Panc1 (cell line): ENCODE data around the gene NHS. TPM values are rescaled to one million over a fixed set of nuclear protein-coding genes. Genes with fewer than 3 reads are reported as not detected.

Experiments used
- ATAC-seq: fragments of 200-7000 bp; cut with Tn5 transposase; 2 replicates; pipeline ENCODE4 v1.9.1; 2020; ENCODE audit warnings: mild to moderate bottlenecking, moderate library complexity
- BruUV-seq: library from RNA; stranded (reverse); fragments of 400-500 nt; replicated peaks from 2 replicates; lab custom pipeline; 2021; lab: Mats Ljungman, UMichigan
- CTCF ChIA-PET: fragments of 300-600 bp; sonication (Branson Sonifier 250); formaldehyde crosslinking; loops from one replicate; lab custom pipeline; 2022; ENCODE audit warnings: antibody characterized with exemption; lab: Charles Lee
- POLR2A ChIA-PET: fragments of 300-600 bp; sonication (Branson Sonifier 250); formaldehyde crosslinking; loops from one replicate; lab custom pipeline; 2022; ENCODE audit warnings: antibody characterized with exemption; lab: Charles Lee
- DNase-seq: peaks from one replicate; pipeline ENCODE4 v3.0.0-alpha.2; 2010; ENCODE audit warnings: low read depth, low spot score
- H3K27ac ChIP-seq: 2 replicates; pipeline ENCODE4 v1.5.1; 2011; ENCODE audit warnings: mild to moderate bottlenecking, low read length, inconsistent platforms
- H3K27me3 ChIP-seq: fragments of 200-500 bp; sonication (Bioruptor generic); 2 replicates; pipeline ENCODE4 v1.6.0; 2014; ENCODE audit warnings: low read length, inconsistent platforms; ENCODE audit not compliant: control insufficient read depth, insufficient read depth
- H3K36me3 ChIP-seq: fragments of 200-500 bp; sonication (Bioruptor generic); 2 replicates; pipeline ENCODE4 v1.5.1; 2014; ENCODE audit warnings: inconsistent platforms, mild to moderate bottlenecking, low read length, moderate library complexity; ENCODE audit not compliant: control insufficient read depth, insufficient read depth
- H3K4me1 ChIP-seq: 2 replicates; pipeline ENCODE4 v1.5.1; 2011; ENCODE audit warnings: inconsistent platforms, mild to moderate bottlenecking, low read length, moderate library complexity; ENCODE audit not compliant: control insufficient read depth, insufficient read depth
- H3K4me3 ChIP-seq, 2 experiments: 2 replicates each; pipeline ENCODE4 v1.5.1; 2011 to 2012; ENCODE audit warnings: low read depth in 2 of 2, low read length in 2 of 2, mild to moderate bottlenecking in 2 of 2, inconsistent platforms in 1 of 2, moderate library complexity in 1 of 2
- H3K9me3 ChIP-seq: fragments of 200-500 bp; sonication (Bioruptor generic); 2 replicates; pipeline ENCODE4 v1.5.1; 2014; ENCODE audit warnings: low read depth, mild to moderate bottlenecking, inconsistent platforms, low read length, moderate library complexity; ENCODE audit not compliant: control insufficient read depth, insufficient read depth
- POLR2AphosphoS5 ChIP-seq: IDR thresholded peaks from 2 replicates; pipeline ENCODE4 v1.6.1; 2012; ENCODE audit warnings: mild to moderate bottlenecking, low read depth, low read length, moderate library complexity
- SIN3A ChIP-seq: IDR thresholded peaks from 2 replicates; pipeline ENCODE4 v1.6.1; 2012; ENCODE audit warnings: low read depth, mild to moderate bottlenecking, low read length, moderate library complexity, borderline replicate concordance; ENCODE audit not compliant: insufficient read depth
- TCF7L2 ChIP-seq: IDR thresholded peaks from 2 replicates; pipeline ENCODE4 v1.6.1; 2011; ENCODE audit warnings: mild to moderate bottlenecking, low read depth, low read length, inconsistent platforms
- in situ Hi-C: cut with HindIII; loops from 2 replicates; pipeline ENCODE4 v1.10.0; 2016; ENCODE audit warnings: low sequenced_read_pairs, low pct_unique_long_range_greater_than_20kb
- intact Hi-C: fragments of 100-400 bp; cut with micrococcal nuclease; formaldehyde crosslinking; loops from one replicate; pipeline ENCODE4 v1.10.0; 2022; ENCODE audit not compliant: unreplicated experiment
- total RNA-seq: library from RNA; stranded (reverse); gene quantifications from one replicate; pipeline ENCODE4 v1.2.1, GENCODE V29; 2021; ENCODE audit not compliant: unreplicated experiment
- TF ChIP-seq, protein P1 (sequence below): fragments of 450-650 bp; IDR thresholded peaks from 2 replicates; pipeline ENCODE4 v1.5.1; 2017; ENCODE audit warnings: mild to moderate bottlenecking
- TF ChIP-seq, protein P2 (sequence below), 2 experiments: IDR thresholded peaks; 2 replicates each; pipeline ENCODE4 v1.6.1; 2011 to 2012; ENCODE audit warnings: low read depth in 2 of 2, control low read depth in 1 of 2, low read length in 1 of 2, mild to moderate bottlenecking in 1 of 2, moderate library complexity in 1 of 2; ENCODE audit not compliant: insufficient read depth in 1 of 2

NHS gene
- total RNA-seq, 1 experiment from 2014 or later, result 0.80 TPM

DNA sequence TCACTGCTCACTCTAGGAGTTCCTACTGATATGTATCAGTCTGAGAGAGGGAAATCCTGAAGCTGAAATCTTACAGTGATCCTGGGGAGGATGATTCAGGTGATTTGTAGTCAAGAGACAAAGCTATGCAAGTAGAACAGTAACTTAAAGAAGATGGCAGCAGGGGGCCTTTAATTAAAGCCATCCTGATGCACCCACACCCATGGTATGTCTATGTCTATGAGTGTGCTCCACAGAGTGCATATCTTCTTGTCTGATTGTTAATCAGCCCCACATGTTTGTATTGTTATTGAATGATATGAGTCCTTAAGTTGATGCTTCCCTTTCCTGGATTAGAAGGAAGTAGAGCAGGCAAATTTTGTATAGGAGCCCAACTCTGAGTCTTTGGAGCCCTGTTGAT, 78.8 kb downstream of the NHS start:
- no peaks in the 10 kb centered on the region for H3K36me3 ChIP-seq
- H3K4me3 ChIP-seq, result no peak overlapping the region
- no peaks in the 10 kb centered on the region for H3K27me3 ChIP-seq
- in situ Hi-C loops, result no loop called here
- no TSS peak for BruUV-seq
- H3K27ac ChIP-seq, result no peak overlapping the region
- intact Hi-C loops, result no loop called here
- H3K9me3 ChIP-seq, result no peaks in the 10 kb centered on the region
- ChIA-PET CTCF (no interaction called here), POLR2A (no interaction called here)
- ATAC-seq (no peak), DNase-seq (no peak)
- TF ChIP-seq, protein P1, sequence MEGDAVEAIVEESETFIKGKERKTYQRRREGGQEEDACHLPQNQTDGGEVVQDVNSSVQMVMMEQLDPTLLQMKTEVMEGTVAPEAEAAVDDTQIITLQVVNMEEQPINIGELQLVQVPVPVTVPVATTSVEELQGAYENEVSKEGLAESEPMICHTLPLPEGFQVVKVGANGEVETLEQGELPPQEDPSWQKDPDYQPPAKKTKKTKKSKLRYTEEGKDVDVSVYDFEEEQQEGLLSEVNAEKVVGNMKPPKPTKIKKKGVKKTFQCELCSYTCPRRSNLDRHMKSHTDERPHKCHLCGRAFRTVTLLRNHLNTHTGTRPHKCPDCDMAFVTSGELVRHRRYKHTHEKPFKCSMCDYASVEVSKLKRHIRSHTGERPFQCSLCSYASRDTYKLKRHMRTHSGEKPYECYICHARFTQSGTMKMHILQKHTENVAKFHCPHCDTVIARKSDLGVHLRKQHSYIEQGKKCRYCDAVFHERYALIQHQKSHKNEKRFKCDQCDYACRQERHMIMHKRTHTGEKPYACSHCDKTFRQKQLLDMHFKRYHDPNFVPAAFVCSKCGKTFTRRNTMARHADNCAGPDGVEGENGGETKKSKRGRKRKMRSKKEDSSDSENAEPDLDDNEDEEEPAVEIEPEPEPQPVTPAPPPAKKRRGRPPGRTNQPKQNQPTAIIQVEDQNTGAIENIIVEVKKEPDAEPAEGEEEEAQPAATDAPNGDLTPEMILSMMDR, result no peak
- TF ChIP-seq TCF7L2 (no peak), SIN3A (no peak), POLR2AphosphoS5 (no peak)
- TF ChIP-seq, protein P2, sequence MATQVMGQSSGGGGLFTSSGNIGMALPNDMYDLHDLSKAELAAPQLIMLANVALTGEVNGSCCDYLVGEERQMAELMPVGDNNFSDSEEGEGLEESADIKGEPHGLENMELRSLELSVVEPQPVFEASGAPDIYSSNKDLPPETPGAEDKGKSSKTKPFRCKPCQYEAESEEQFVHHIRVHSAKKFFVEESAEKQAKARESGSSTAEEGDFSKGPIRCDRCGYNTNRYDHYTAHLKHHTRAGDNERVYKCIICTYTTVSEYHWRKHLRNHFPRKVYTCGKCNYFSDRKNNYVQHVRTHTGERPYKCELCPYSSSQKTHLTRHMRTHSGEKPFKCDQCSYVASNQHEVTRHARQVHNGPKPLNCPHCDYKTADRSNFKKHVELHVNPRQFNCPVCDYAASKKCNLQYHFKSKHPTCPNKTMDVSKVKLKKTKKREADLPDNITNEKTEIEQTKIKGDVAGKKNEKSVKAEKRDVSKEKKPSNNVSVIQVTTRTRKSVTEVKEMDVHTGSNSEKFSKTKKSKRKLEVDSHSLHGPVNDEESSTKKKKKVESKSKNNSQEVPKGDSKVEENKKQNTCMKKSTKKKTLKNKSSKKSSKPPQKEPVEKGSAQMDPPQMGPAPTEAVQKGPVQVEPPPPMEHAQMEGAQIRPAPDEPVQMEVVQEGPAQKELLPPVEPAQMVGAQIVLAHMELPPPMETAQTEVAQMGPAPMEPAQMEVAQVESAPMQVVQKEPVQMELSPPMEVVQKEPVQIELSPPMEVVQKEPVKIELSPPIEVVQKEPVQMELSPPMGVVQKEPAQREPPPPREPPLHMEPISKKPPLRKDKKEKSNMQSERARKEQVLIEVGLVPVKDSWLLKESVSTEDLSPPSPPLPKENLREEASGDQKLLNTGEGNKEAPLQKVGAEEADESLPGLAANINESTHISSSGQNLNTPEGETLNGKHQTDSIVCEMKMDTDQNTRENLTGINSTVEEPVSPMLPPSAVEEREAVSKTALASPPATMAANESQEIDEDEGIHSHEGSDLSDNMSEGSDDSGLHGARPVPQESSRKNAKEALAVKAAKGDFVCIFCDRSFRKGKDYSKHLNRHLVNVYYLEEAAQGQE (IDR thresholded peaks at IDR 0.05; ENCODE audit: insufficient read depth in 1 of 2, low read depth in 2 of 2, low read length in 1 of 2), result no peak
- H3K4me1 ChIP-seq, result no peaks in the 10 kb centered on the region

DNA sequence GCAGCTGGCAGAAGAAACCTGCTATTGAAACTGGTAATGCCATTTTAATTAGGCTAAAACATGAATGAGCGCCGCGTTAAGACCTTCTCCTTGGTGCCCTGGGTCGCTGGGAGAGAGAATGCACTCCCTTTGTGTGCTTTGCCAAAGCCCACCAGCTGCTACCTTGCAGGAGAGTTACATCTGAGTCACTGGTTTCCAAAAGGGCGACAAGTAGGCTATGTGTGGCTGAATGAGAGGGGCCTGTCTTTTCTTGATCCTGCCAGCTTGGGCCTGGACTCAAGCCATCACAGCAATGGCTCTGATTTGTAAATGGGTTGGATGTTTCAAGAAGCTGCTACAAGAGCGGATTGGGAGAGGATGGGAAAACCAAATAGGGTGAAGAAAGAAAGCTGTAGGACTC, 81.5 kb downstream of the NHS start:
- Histone ChIP-seq H3K4me3 (no peak overlapping the region), H3K9me3 (no peaks in the 10 kb centered on the region), H3K27ac (no peak overlapping the region), H3K4me1 (no peaks in the 10 kb centered on the region), H3K36me3 (no peaks in the 10 kb centered on the region), H3K27me3 (no peaks in the 10 kb centered on the region)
- CTCF ChIA-PET, result no interaction called here
- DNase-seq, result no peak
- POLR2A ChIA-PET, result no interaction called here
- BruUV-seq, result no TSS peak
- no peak for ATAC-seq
- in situ Hi-C loops, result no loop called here
- TF ChIP-seq POLR2AphosphoS5 (no peak), SIN3A (no peak)
- intact Hi-C loops, result no loop called here

DNA sequence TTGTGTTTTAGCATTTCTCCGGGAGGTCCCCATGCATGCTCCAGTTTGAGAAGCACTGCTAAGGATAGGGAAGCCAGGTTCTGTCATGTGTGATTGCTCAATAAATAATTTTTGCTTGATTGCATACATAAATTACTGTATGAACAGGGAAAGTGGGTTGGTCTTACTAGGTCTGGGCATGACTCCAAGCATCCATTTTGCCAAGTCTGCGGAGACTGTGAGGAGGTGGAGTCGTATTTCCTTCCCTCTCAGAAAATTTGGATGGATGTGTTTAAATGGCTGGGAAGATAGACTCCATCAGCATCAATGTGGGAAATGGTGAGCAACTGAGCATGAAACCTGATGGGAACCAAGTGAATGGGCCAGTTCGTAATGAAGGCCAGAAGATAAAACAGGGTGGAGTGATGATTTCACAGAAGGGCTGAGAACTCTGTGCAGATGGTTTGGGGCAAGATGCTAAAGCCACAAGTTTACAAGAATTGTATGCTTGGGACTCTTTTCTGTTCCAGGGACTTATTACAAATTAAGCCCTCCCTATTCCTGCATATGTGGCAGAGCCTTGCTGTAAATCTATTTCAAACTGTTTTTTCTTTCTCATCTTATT, 84.1 kb downstream of the NHS start:
- ChIA-PET CTCF (no interaction called here), POLR2A (no interaction called here)
- Histone ChIP-seq H3K27me3 (no peaks in the 10 kb centered on the region), H3K4me1 (no peaks in the 10 kb centered on the region), H3K4me3 (no peak overlapping the region), H3K27ac (no peak overlapping the region), H3K9me3 (no peaks in the 10 kb centered on the region), H3K36me3 (no peaks in the 10 kb centered on the region)
- intact Hi-C loops, result no loop called here
- in situ Hi-C loops, result no loop called here
- ATAC-seq (no peak), DNase-seq (no peak)
- TF ChIP-seq, protein P2 (IDR thresholded peaks at IDR 0.05; ENCODE audit: insufficient read depth in 1 of 2, low read depth in 2 of 2, low read length in 1 of 2), result no peak
- no peak for TF ChIP-seq TCF7L2
- TF ChIP-seq, protein P1, result no peak
- TF ChIP-seq SIN3A, result no peak
- TF ChIP-seq POLR2AphosphoS5, result no peak
- no TSS peak for BruUV-seq
